ENCODE data around the gene C3orf80.
A peak's percentile ranks its signal among the peaks of the same experiment; 100 is the strongest.
"Not testable (repeated sequence)": the region's sequence is repeated elsewhere in the genome, so short reads cannot be mapped to it uniquely, and the experiment has no call there.

The C3orf80 gene

DNA sequence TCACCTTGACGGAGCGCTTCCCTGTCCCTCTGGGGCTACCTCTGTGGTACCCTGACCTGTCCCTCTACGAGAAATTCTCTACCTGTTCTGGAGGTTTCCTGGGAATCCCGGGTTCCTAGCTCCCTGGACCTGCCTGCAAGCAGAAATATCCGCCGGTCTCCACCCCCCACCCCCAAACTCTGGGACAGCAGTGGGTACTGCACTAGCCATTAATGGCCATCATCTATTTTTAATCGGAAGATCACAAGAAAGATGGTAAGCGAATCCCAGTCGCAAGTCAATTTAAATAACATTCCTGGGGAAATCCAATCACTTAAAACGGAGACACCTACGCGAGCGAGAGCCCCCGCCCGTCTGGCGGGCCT is 429 bp upstream of the C3orf80 start:
- peak overlapping the region; percentile 63 to 79 (median 70) for H3K4me3 ChIP-seq
- H3K27me3 ChIP-seq, result peaks cover 35 to 53% (median 42%) of the 10 kb centered on the region in 11 experiments
- H3K9me3 ChIP-seq (replicated peaks in 1 of 11), result peaks cover 0 to 7% (median 0%) of the 10 kb centered on the region in 11 experiments; a peak in 2 of 22 replicates
- no peak overlapping the region for H3K27ac ChIP-seq
- no peak for TF ChIP-seq Cebpa-rat (IDR thresholded peaks at IDR 0.05)
- peak overlapping the region; percentile 95 to 100 (median 98) for H3K4me2 ChIP-seq
- H3K36me3 ChIP-seq, result no peaks in the 10 kb centered on the region
- peaks cover 0 to 14% (median 8%) of the 10 kb centered on the region in 10 experiments; a peak in 17 of 20 replicates for H3K4me1 ChIP-seq
- peaks cover 0 to 5% (median 0%) of the 10 kb centered on the region in 11 experiments; a peak in 2 of 22 replicates for H4K20me1 ChIP-seq
- H3K9ac ChIP-seq, result peak overlapping the region in 9 of 11 experiments; percentile 54 to 79 (median 71); a peak in 15 of 22 replicates

DNA sequence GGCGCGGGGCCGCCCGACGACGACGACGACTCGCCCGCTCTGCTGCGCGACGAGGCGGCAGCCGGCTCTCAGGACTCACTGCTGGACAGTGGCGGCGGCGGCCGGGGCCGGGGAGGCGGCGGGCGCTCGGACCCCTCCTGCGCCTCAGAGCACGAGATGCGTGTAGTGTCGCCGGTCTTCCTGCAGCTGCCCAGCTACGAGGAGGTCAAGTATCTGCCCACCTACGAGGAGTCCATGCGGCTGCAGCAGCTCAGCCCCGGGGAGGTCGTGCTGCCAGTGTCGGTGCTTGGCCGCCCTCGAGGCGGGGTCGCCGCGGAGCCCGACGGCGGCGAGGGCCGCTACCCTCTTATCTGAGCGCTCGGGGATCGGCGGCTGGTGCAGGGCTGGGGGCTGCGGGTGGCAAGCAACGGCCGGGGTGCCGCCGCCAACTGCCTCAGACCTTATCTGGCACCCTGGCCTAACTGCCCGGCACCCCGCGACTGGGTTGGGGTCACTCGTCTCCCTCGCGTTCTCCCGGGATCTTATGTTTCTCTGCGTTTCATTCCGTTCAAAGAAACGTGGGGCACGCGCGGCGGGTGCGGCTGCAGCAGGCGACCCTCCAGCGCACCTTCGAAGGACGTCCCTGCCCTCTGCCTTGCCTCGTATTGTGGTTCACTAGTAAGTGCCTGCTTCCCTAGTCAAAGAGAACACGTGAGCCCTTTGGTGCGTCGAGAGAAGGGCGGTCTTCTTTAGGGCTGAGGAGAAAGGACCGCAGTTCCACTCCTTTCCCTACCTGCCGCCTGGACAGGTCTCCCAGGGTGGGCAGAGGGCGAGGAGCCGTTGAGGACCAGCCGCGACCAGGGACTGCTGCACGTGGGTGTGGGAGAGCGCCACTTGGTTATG is 1.0 kb downstream of the C3orf80 start:
- H4K20me1 ChIP-seq, result peaks cover 0 to 5% (median 0%) of the 10 kb centered on the region in 11 experiments; a peak in 2 of 22 replicates
- TF ChIP-seq Cebpa-rat (IDR thresholded peaks at IDR 0.05), result no peak
- no peak overlapping the region for H3K27ac ChIP-seq
- no peaks in the 10 kb centered on the region for H3K36me3 ChIP-seq
- H3K4me3 ChIP-seq, result peak overlapping the region; percentile 63 to 79 (median 70)
- H3K9ac ChIP-seq, result peak overlapping the region in 8 of 11 experiments; percentile 53 to 79 (median 70); a peak in 8 of 22 replicates
- peaks cover 0 to 14% (median 8%) of the 10 kb centered on the region in 10 experiments; a peak in 17 of 20 replicates for H3K4me1 ChIP-seq
- H3K27me3 ChIP-seq, result peaks cover 35 to 53% (median 42%) of the 10 kb centered on the region in 11 experiments
- H3K4me2 ChIP-seq, result peak overlapping the region; percentile 95 to 100 (median 98)
- H3K9me3 ChIP-seq (replicated peaks in 1 of 11), result peaks cover 0 to 7% (median 0%) of the 10 kb centered on the region in 11 experiments; a peak in 2 of 22 replicates

DNA sequence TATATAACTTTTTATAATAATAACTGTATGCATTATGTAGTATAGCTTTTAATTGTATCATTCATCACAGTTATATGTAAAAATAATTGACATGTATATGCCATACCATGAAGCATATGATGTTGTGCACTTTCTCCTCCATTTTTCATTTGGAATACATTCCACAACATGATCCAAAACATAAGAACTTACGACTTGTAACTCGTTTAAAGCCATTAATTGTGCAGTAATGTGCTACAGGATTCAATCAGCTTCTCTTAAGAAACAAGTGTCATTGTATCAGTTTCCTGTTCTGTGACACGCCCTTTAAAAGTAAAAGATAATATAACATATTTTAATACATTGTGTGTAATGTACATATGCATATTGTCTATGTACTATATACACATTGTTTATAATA is 2.2 kb downstream of the C3orf80 start:
- Histone ChIP-seq H3K36me3 (no peaks in the 10 kb centered on the region), H3K4me1 (peaks cover 0 to 14% (median 8%) of the 10 kb centered on the region in 10 experiments; a peak in 17 of 20 replicates), H4K20me1 (peaks cover 0 to 5% (median 0%) of the 10 kb centered on the region in 11 experiments; a peak in 2 of 22 replicates), H3K4me3 (no peak overlapping the region), H3K9me3 (replicated peaks in 1 of 11) (peaks cover 0 to 7% (median 0%) of the 10 kb centered on the region in 11 experiments; a peak in 2 of 22 replicates), H3K4me2 (no peak overlapping the region), H3K27ac (no peak overlapping the region), H3K9ac (no peak overlapping the region), H3K27me3 (peaks cover 35 to 53% (median 42%) of the 10 kb centered on the region in 11 experiments)
- TF ChIP-seq Cebpa-rat (IDR thresholded peaks at IDR 0.05), result no peak

DNA sequence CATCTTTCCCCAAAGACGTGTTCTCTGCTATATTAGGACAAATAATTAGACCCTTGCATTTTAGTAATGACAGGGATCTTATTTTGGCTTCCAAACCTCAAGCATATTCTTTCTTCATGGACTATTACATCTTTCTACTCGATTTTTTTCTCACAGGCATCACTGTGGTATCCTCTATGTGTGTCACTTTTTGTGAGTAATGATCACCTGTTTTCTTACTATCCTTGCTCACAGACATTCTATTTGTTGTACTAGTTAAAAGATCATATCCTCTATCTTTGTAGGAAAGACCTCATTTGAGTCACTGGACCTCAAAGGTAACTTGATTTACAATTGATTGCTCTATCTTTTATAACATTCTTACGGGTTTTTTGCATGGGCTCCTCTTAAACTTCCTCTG is 6.8 kb downstream of the C3orf80 start:
- H3K4me1 ChIP-seq, result no peaks in the 10 kb centered on the region
- no peak overlapping the region for H3K4me3 ChIP-seq
- H3K27ac ChIP-seq, result no peak overlapping the region
- no peak overlapping the region for H3K9ac ChIP-seq
- peaks cover under 1 to 8% (median 1%) of the 10 kb centered on the region in 11 experiments for H3K27me3 ChIP-seq
- no peaks in the 10 kb centered on the region for H4K20me1 ChIP-seq
- H3K4me2 ChIP-seq, result no peak overlapping the region
- H3K36me3 ChIP-seq, result no peaks in the 10 kb centered on the region
- TF ChIP-seq Cebpa-rat (IDR thresholded peaks at IDR 0.05), result no peak
- no peaks in the 10 kb centered on the region for H3K9me3 ChIP-seq (replicated peaks in 1 of 11)

DNA sequence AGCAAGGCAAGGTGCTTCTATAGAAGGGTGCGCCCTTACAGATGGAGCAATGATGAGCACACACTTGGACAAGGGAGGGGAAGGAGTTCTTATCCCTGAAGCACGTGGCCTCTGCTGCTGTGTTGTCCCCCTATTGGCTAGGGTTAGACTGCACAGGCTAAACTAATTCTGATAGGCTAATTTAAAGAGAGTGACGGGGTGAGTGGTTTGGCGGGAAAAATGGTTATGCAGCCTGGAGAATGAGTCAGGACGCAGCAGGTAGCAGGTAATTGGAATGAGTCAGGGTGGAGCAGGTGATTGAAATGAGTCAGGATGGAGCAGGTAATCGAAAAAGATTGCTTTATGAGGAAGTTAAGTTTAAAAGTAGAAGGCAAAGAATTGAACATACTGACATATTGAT is 15.5 kb downstream of the C3orf80 start:
- not testable (repeated sequence) for H4K20me1 ChIP-seq, H3K9ac ChIP-seq, H3K4me2 ChIP-seq, H3K36me3 ChIP-seq, H3K4me3 ChIP-seq, H3K27me3 ChIP-seq, H3K4me1 ChIP-seq, H3K27ac ChIP-seq
- peaks cover 0 to 24% (median 6%) of the 10 kb centered on the region in 11 experiments; a peak in 12 of 22 replicates for H3K9me3 ChIP-seq (replicated peaks in 1 of 11)

DNA sequence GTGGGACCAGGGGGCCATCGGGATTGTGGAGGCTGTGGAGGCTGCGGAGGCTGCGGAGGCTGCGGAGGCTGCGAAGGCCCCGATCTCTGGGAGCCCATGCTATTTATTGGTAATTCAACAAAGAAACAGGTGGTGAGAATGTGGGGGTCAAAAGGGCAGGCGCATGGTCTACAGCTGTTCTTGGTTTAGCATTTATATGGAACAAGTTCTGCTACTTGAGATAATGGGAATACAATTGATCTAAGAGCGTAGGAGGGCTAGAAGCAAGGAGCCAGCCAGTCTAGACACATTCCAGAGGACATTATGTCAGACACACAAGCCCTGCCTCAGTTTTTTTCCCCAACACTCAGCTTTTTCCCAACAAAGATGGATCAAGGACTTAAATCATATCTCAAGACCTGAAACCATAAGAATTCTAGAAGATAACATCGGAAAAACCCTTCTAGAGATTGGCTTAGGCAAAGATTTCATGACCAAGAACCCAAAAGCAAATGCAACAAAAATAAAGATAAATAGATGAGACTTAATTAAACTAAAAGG is 20.1 kb downstream of the C3orf80 start:
- no peak overlapping the region for H3K4me3 ChIP-seq
- H3K36me3 ChIP-seq, result no peaks in the 10 kb centered on the region
- no peaks in the 10 kb centered on the region for H3K27me3 ChIP-seq
- H3K9ac ChIP-seq, result no peak overlapping the region
- peaks cover 0 to 24% (median 6%) of the 10 kb centered on the region in 11 experiments; a peak in 12 of 22 replicates for H3K9me3 ChIP-seq (replicated peaks in 1 of 11)
- no peak for TF ChIP-seq Cebpa-rat (IDR thresholded peaks at IDR 0.05)
- H4K20me1 ChIP-seq, result no peaks in the 10 kb centered on the region
- H3K4me1 ChIP-seq, result no peaks in the 10 kb centered on the region
- H3K27ac ChIP-seq, result no peak overlapping the region
- H3K4me2 ChIP-seq, result no peak overlapping the region

DNA sequence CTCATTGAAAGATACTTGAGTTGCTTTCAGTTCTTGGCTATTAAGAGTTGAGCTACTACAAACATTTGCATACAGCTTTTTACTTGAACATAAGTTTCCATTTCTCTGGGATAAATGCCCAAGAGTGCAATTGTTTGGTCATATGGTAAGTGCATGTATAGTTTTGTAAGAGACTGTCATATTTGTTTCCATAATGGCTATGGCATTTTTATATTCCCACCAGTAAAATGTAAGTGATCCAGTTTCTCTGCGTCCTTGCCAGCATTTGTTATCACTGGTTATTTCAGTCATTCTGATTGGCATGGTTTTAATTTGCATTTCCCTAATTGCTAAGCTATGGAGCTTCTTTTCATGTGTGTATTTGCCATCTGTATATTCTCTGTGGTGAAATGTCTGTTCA is 22.5 kb downstream of the C3orf80 start:
- H3K9ac ChIP-seq, result no peak overlapping the region
- no peak overlapping the region for H3K4me2 ChIP-seq
- no peak overlapping the region for H3K4me3 ChIP-seq
- H3K4me1 ChIP-seq, result no peaks in the 10 kb centered on the region
- H3K9me3 ChIP-seq (replicated peaks in 1 of 11), result peaks cover 0 to 24% (median 6%) of the 10 kb centered on the region in 11 experiments; a peak in 12 of 22 replicates
- no peaks in the 10 kb centered on the region for H3K36me3 ChIP-seq
- no peak for TF ChIP-seq Cebpa-rat (IDR thresholded peaks at IDR 0.05)
- H4K20me1 ChIP-seq, result no peaks in the 10 kb centered on the region
- H3K27ac ChIP-seq, result no peak overlapping the region
- H3K27me3 ChIP-seq, result no peaks in the 10 kb centered on the region

DNA sequence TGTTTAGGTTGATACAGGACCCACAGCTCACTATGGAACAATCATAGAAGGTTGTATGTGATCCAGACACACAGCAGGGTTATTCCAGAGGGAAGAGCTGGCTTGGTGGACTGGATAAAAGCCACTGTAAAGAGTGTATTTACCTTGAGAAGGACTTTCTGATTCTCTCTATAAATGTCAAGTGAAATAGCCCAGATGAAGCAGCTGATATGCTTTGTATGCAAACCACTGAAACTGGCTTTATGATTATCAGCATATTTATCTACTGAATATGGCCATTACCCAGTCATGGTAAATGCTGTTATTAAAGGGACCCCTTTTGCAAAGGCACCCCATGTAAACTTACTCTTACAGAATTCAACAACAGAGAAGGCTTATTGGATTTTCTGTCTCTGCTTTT is 28.1 kb downstream of the C3orf80 start:
- no peak overlapping the region for H3K4me2 ChIP-seq
- no peaks in the 10 kb centered on the region for H3K9me3 ChIP-seq (replicated peaks in 1 of 11)
- no peak overlapping the region for H3K27ac ChIP-seq
- H3K27me3 ChIP-seq, result no peaks in the 10 kb centered on the region
- no peak for TF ChIP-seq Cebpa-rat (IDR thresholded peaks at IDR 0.05)
- H3K4me1 ChIP-seq, result no peaks in the 10 kb centered on the region
- H3K4me3 ChIP-seq, result no peak overlapping the region
- no peaks in the 10 kb centered on the region for H4K20me1 ChIP-seq
- no peak overlapping the region for H3K9ac ChIP-seq
- H3K36me3 ChIP-seq, result peaks cover 0 to 10% (median 3%) of the 10 kb centered on the region in 11 experiments; a peak in 11 of 22 replicates

DNA sequence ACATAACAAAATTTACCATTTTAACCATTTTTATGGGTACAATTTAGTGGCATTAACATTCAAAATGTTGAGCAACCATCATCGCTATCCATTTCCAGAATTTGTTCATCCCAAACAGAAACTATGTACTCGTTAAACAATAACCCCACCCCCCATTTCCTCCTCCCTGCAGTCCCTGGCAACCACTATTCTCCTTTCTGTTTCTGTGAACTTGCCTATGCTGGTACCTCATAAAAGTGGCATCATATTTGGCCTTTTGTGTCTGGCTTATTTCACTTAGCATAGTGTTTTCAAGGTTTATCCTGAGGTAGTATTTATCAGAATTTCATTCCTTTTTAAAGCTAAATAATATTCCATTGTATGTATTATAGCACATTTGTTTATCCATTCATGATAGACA is 32.4 kb downstream of the C3orf80 start:
- TF ChIP-seq Cebpa-rat (IDR thresholded peaks at IDR 0.05), result no peak
- no peak overlapping the region for H3K27ac ChIP-seq

More for the DNA sequence above, 32.4 kb downstream of the C3orf80 start:
- H3K9me3 ChIP-seq (replicated peaks in 1 of 11), result no peaks in the 10 kb centered on the region
- H3K27me3 ChIP-seq, result no peaks in the 10 kb centered on the region
- no peaks in the 10 kb centered on the region for H4K20me1 ChIP-seq
- H3K4me2 ChIP-seq, result no peak overlapping the region
- peaks cover 0 to 21% (median 10%) of the 10 kb centered on the region in 11 experiments; a peak in 14 of 22 replicates for H3K36me3 ChIP-seq
- no peak overlapping the region for H3K4me3 ChIP-seq
- no peak overlapping the region for H3K9ac ChIP-seq
- no peaks in the 10 kb centered on the region for H3K4me1 ChIP-seq

Data from BLaER1 treated with 17β-estradiol and CSF1 and Interleukin-3, amounts not matched to agents 10 nM and 100 nM (cell line).